Measurements from ENCODE around the gene DNAH12.
"Not testable (repeated sequence)": the region's sequence is repeated elsewhere in the genome, so short reads cannot be mapped to it uniquely, and the experiment has no call there.

The DNAH12 gene

GRCh38 chr3:57423335-57423734 lies 120.8 kb downstream of the DNAH12 start:
- no peak for DNase-seq (ENCODE audit: extremely low read depth in 1 of 2, low read depth in 1 of 2)

GRCh38 chr3:57421336-57421735 lies 122.8 kb downstream of the DNAH12 start:
- DNase-seq (ENCODE audit: extremely low read depth in 1 of 2, low read depth in 1 of 2): no peak

GRCh38 chr3:57420001-57420400 lies 124.1 kb downstream of the DNAH12 start:
- no peak for DNase-seq (ENCODE audit: extremely low read depth in 1 of 2, low read depth in 1 of 2)

- DNase-seq (ENCODE audit: extremely low read depth in 1 of 2, low read depth in 1 of 2): no peak
These were observed 132.4 kb downstream of the DNAH12 start for GRCh38 chr3:57411715-57412114.

- no peak for DNase-seq (ENCODE audit: extremely low read depth in 1 of 2, low read depth in 1 of 2)
These were observed 134.7 kb downstream of the DNAH12 start for GRCh38 chr3:57409471-57409870.

GRCh38 chr3:57402675-57403074 lies 141.5 kb downstream of the DNAH12 start:
- no peak for DNase-seq (ENCODE audit: extremely low read depth in 1 of 2, low read depth in 1 of 2)

- DNase-seq (ENCODE audit: extremely low read depth in 1 of 2, low read depth in 1 of 2): peak; percentile 2 to 35
These were observed 146.7 kb downstream of the DNAH12 start for GRCh38 chr3:57397175-57398026.

GRCh38 chr3:57393977-57394376 lies 150.2 kb downstream of the DNAH12 start:
- no peak for DNase-seq (ENCODE audit: extremely low read depth in 1 of 2, low read depth in 1 of 2)

- no peak for DNase-seq (ENCODE audit: extremely low read depth in 1 of 2, low read depth in 1 of 2)
These were observed 152.4 kb downstream of the DNAH12 start for GRCh38 chr3:57391767-57392166.

- DNase-seq (ENCODE audit: extremely low read depth in 1 of 2, low read depth in 1 of 2): no peak
These were observed 154.9 kb downstream of the DNAH12 start for GRCh38 chr3:57389271-57389670.

GRCh38 chr3:57386307-57386706 lies 157.8 kb downstream of the DNAH12 start:
- no peak for DNase-seq (ENCODE audit: extremely low read depth in 1 of 2, low read depth in 1 of 2)

- DNase-seq (ENCODE audit: extremely low read depth in 1 of 2, low read depth in 1 of 2): no peak
These were observed 158.6 kb downstream of the DNAH12 start for GRCh38 chr3:57385498-57385897.

GRCh38 chr3:57383838-57384237 lies 160.3 kb downstream of the DNAH12 start:
- no peak for DNase-seq (ENCODE audit: extremely low read depth in 1 of 2, low read depth in 1 of 2)

GRCh38 chr3:57383406-57383805 lies 160.7 kb downstream of the DNAH12 start:
- DNase-seq (ENCODE audit: extremely low read depth in 1 of 2, low read depth in 1 of 2): no peak

GRCh38 chr3:57382933-57383332 lies 161.2 kb downstream of the DNAH12 start:
- DNase-seq (ENCODE audit: extremely low read depth in 1 of 2, low read depth in 1 of 2): no peak

GRCh38 chr3:57370341-57370740 lies 173.8 kb downstream of the DNAH12 start:
- DNase-seq (ENCODE audit: extremely low read depth in 1 of 2, low read depth in 1 of 2): no peak

GRCh38 chr3:57365089-57365488 lies 179.1 kb downstream of the DNAH12 start:
- DNase-seq (ENCODE audit: extremely low read depth in 1 of 2, low read depth in 1 of 2): not testable (repeated sequence)

- not testable (repeated sequence) for DNase-seq (ENCODE audit: extremely low read depth in 1 of 2, low read depth in 1 of 2)
These were observed 187.9 kb downstream of the DNAH12 start for GRCh38 chr3:57356275-57356674.

- DNase-seq (ENCODE audit: extremely low read depth in 1 of 2, low read depth in 1 of 2): no peak
These were observed 189.4 kb downstream of the DNAH12 start for GRCh38 chr3:57354768-57355167.

- no peak for DNase-seq (ENCODE audit: extremely low read depth in 1 of 2, low read depth in 1 of 2)
These were observed 193.9 kb downstream of the DNAH12 start for GRCh38 chr3:57350271-57350670.

GRCh38 chr3:57339071-57339642 lies 205.0 kb downstream of the DNAH12 start:
- not testable (repeated sequence) for DNase-seq (ENCODE audit: extremely low read depth in 1 of 2, low read depth in 1 of 2)
